ENCODE measurements around the gene SPATA31D1.

- TF ChIP-seq MTA1 (CRISPR knock-in tag; IDR thresholded peaks at IDR 0.05; ENCODE audit: borderline replicate concordance) (no peak), PCBP2 (optimal IDR thresholded peaks at IDR 0.05; ENCODE audit: low read depth, low read length, poor library complexity, severe bottlenecking) (no peak), ZNF772 (CRISPR knock-in tag; IDR thresholded peaks at IDR 0.05) (no peak), EZH2 (conservative IDR thresholded peaks at IDR 0.05; ENCODE audit: low read depth, low read length) (no peak), HDAC2 (CRISPR knock-in tag; IDR thresholded peaks at IDR 0.05) (no peak), BRCA1 (CRISPR knock-in tag; IDR thresholded peaks at IDR 0.05) (no peak), XBP1 (CRISPR knock-in tag; IDR thresholded peaks at IDR 0.05) (no peak), POLR2A (IDR thresholded peaks at IDR 0.05; ENCODE audit: insufficient read depth in 1 of 2, low read depth in 2 of 2, low read length in 2 of 2) (no peak), ZNF263 (CRISPR knock-in tag; IDR thresholded peaks at IDR 0.05) (no peak), SMAD1 (CRISPR knock-in tag; IDR thresholded peaks at IDR 0.05; ENCODE audit: borderline replicate concordance, low read depth) (no peak), ERF (CRISPR knock-in tag; IDR thresholded peaks at IDR 0.05) (no peak)
- TF ChIP-seq, protein P1, sequence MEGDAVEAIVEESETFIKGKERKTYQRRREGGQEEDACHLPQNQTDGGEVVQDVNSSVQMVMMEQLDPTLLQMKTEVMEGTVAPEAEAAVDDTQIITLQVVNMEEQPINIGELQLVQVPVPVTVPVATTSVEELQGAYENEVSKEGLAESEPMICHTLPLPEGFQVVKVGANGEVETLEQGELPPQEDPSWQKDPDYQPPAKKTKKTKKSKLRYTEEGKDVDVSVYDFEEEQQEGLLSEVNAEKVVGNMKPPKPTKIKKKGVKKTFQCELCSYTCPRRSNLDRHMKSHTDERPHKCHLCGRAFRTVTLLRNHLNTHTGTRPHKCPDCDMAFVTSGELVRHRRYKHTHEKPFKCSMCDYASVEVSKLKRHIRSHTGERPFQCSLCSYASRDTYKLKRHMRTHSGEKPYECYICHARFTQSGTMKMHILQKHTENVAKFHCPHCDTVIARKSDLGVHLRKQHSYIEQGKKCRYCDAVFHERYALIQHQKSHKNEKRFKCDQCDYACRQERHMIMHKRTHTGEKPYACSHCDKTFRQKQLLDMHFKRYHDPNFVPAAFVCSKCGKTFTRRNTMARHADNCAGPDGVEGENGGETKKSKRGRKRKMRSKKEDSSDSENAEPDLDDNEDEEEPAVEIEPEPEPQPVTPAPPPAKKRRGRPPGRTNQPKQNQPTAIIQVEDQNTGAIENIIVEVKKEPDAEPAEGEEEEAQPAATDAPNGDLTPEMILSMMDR (CRISPR knock-in tag; IDR thresholded peaks at IDR 0.05): no peak
- TF ChIP-seq, protein P2, sequence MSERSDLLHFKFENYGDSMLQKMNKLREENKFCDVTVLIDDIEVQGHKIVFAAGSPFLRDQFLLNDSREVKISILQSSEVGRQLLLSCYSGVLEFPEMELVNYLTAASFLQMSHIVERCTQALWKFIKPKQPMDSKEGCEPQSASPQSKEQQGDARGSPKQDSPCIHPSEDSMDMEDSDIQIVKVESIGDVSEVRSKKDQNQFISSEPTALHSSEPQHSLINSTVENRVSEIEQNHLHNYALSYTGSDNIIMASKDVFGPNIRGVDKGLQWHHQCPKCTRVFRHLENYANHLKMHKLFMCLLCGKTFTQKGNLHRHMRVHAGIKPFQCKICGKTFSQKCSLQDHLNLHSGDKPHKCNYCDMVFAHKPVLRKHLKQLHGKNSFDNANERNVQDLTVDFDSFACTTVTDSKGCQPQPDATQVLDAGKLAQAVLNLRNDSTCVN (CRISPR knock-in tag; IDR thresholded peaks at IDR 0.05; ENCODE audit: borderline replicate concordance): no peak
- TF ChIP-seq, protein P3, sequence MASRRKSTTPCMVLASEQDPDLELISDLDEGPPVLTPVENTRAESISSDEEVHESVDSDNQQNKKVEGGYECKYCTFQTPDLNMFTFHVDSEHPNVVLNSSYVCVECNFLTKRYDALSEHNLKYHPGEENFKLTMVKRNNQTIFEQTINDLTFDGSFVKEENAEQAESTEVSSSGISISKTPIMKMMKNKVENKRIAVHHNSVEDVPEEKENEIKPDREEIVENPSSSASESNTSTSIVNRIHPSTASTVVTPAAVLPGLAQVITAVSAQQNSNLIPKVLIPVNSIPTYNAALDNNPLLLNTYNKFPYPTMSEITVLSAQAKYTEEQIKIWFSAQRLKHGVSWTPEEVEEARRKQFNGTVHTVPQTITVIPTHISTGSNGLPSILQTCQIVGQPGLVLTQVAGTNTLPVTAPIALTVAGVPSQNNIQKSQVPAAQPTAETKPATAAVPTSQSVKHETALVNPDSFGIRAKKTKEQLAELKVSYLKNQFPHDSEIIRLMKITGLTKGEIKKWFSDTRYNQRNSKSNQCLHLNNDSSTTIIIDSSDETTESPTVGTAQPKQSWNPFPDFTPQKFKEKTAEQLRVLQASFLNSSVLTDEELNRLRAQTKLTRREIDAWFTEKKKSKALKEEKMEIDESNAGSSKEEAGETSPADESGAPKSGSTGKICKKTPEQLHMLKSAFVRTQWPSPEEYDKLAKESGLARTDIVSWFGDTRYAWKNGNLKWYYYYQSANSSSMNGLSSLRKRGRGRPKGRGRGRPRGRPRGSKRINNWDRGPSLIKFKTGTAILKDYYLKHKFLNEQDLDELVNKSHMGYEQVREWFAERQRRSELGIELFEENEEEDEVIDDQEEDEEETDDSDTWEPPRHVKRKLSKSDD (CRISPR knock-in tag; IDR thresholded peaks at IDR 0.05; ENCODE audit: low read depth): no peak
Measured at GRCh38 chr9:82037126-82037525, 48.6 kb downstream of the SPATA31D1 start.

Measured in HepG2 (cell line).